ENCODE results near the gene JADE2. TPM values are rescaled to one million over a fixed set of nuclear protein-coding genes. Genes with fewer than 3 reads are reported as not detected.

The JADE2 gene
- total RNA-seq, 1 donor from 2014 or later: 32.4 TPM

- Mint-ChIP-seq H3K9me3 (ENCODE audit: unreplicated experiment) (no peaks in the 10 kb centered on the region), H3K4me3 (ENCODE audit: unreplicated experiment) (no peak overlapping the region)
- no peak for DNase-seq (ENCODE audit: extremely low spot score, unreplicated experiment)
Measured at GRCh38 chr5:134583766-134584165, 58.3 kb downstream of the JADE2 start.

GRCh38 chr5:134584662-134585061 lies 59.2 kb downstream of the JADE2 start:
- H3K27me3 Mint-ChIP-seq (ENCODE audit: unreplicated experiment): peaks cover 3% of the 10 kb centered on the region
- peaks cover 8% of the 10 kb centered on the region for H3K36me3 Mint-ChIP-seq (ENCODE audit: unreplicated experiment)
- TF ChIP-seq CTCF (IDR thresholded peaks at IDR 0.05): no peak
- no peak overlapping the region for H3K27ac Mint-ChIP-seq (ENCODE audit: unreplicated experiment)
- H3K4me1 Mint-ChIP-seq (ENCODE audit: unreplicated experiment): no peaks in the 10 kb centered on the region
- no peak overlapping the region for H3K4me3 Mint-ChIP-seq (ENCODE audit: unreplicated experiment)
- DNase-seq (ENCODE audit: extremely low spot score, unreplicated experiment): no peak
- no peaks in the 10 kb centered on the region for H3K9me3 Mint-ChIP-seq (ENCODE audit: unreplicated experiment)

More at GRCh38 chr5:134583766-134584165, 58.3 kb downstream of the JADE2 start:
- TF ChIP-seq CTCF (IDR thresholded peaks at IDR 0.05): no peak
- no peaks in the 10 kb centered on the region for H3K4me1 Mint-ChIP-seq (ENCODE audit: unreplicated experiment)
- no peaks in the 10 kb centered on the region for H3K27me3 Mint-ChIP-seq (ENCODE audit: unreplicated experiment)
- peaks cover 11% of the 10 kb centered on the region for H3K36me3 Mint-ChIP-seq (ENCODE audit: unreplicated experiment)
- H3K27ac Mint-ChIP-seq (ENCODE audit: unreplicated experiment): no peak overlapping the region

GRCh38 chr5:134585966-134586365 lies 60.5 kb downstream of the JADE2 start:
- no peak for TF ChIP-seq CTCF (IDR thresholded peaks at IDR 0.05)
- Mint-ChIP-seq H3K4me1 (ENCODE audit: unreplicated experiment) (no peaks in the 10 kb centered on the region), H3K9me3 (ENCODE audit: unreplicated experiment) (no peaks in the 10 kb centered on the region), H3K36me3 (ENCODE audit: unreplicated experiment) (peaks cover under 1% of the 10 kb centered on the region), H3K4me3 (ENCODE audit: unreplicated experiment) (no peak overlapping the region), H3K27ac (ENCODE audit: unreplicated experiment) (no peak overlapping the region), H3K27me3 (ENCODE audit: unreplicated experiment) (peaks cover 3% of the 10 kb centered on the region)
- DNase-seq (ENCODE audit: extremely low spot score, unreplicated experiment): no peak

- Mint-ChIP-seq H3K9me3 (ENCODE audit: unreplicated experiment) (no peaks in the 10 kb centered on the region), H3K27ac (ENCODE audit: unreplicated experiment) (no peak overlapping the region), H3K4me3 (ENCODE audit: unreplicated experiment) (no peak overlapping the region), H3K27me3 (ENCODE audit: unreplicated experiment) (peaks cover 3% of the 10 kb centered on the region), H3K4me1 (ENCODE audit: unreplicated experiment) (peaks cover 2% of the 10 kb centered on the region), H3K36me3 (ENCODE audit: unreplicated experiment) (no peaks in the 10 kb centered on the region)
- peak; percentile 91 for DNase-seq (ENCODE audit: extremely low spot score, unreplicated experiment)
- peak; percentile 81 for TF ChIP-seq CTCF (IDR thresholded peaks at IDR 0.05)
Measured at GRCh38 chr5:134586866-134587524, 61.5 kb downstream of the JADE2 start.

- Mint-ChIP-seq H3K36me3 (ENCODE audit: unreplicated experiment) (no peaks in the 10 kb centered on the region), H3K27ac (ENCODE audit: unreplicated experiment) (no peak overlapping the region), H3K4me1 (ENCODE audit: unreplicated experiment) (peaks cover 5% of the 10 kb centered on the region), H3K9me3 (ENCODE audit: unreplicated experiment) (no peaks in the 10 kb centered on the region), H3K4me3 (ENCODE audit: unreplicated experiment) (no peak overlapping the region), H3K27me3 (ENCODE audit: unreplicated experiment) (peaks cover 3% of the 10 kb centered on the region)
- no peak for TF ChIP-seq CTCF (IDR thresholded peaks at IDR 0.05)
- peak; percentile 36 for DNase-seq (ENCODE audit: extremely low spot score, unreplicated experiment)
Measured at GRCh38 chr5:134590992-134591659, 65.7 kb downstream of the JADE2 start.

Data from osteocyte (in vitro differentiated cells).